Measurements from ENCODE around the gene POLR2H.

POLR2H gene

GRCh38 chr3:184375747-184376461 is 14.4 kb downstream of the POLR2H start:
- FAIRE-seq: no peak

- no peak for FAIRE-seq
These were observed 15.9 kb downstream of the POLR2H start for GRCh38 chr3:184377374-184377773.

GRCh38 chr3:184377882-184378445 is 16.5 kb downstream of the POLR2H start, which contains the start of gene THPO:
Gene THPO (minus strand): TSS chr3:184378207. CDS start chr3:184376259, 1,948 bp downstream.
- FAIRE-seq: no peak

- FAIRE-seq: no peak
These were observed 17.3 kb downstream of the POLR2H start for GRCh38 chr3:184378651-184379357.

- no peak for FAIRE-seq
These were observed 18.1 kb downstream of the POLR2H start, which contains the start of gene CHRD for GRCh38 chr3:184379358-184380184. Gene CHRD (plus strand): TSS chr3:184380054. CDS start chr3:184380319, 265 bp downstream.

- no peak for FAIRE-seq
These were observed 18.7 kb downstream of the POLR2H start for GRCh38 chr3:184380185-184380626.

GRCh38 chr3:184380627-184381260 is 19.2 kb downstream of the POLR2H start:
- FAIRE-seq: no peak

GRCh38 chr3:184381261-184382224 is 20.0 kb downstream of the POLR2H start:
- FAIRE-seq: no peak

GRCh38 chr3:184382326-184383032 is 21.0 kb downstream of the POLR2H start:
- no peak for FAIRE-seq

GRCh38 chr3:184383033-184383740 is 21.7 kb downstream of the POLR2H start:
- no peak for FAIRE-seq

GRCh38 chr3:184384342-184384741 is 22.8 kb downstream of the POLR2H start:
- FAIRE-seq: no peak

- FAIRE-seq: no peak
These were observed 23.4 kb downstream of the POLR2H start for GRCh38 chr3:184384856-184385422.

GRCh38 chr3:184386047-184386806 is 24.7 kb downstream of the POLR2H start:
- no peak for FAIRE-seq

GRCh38 chr3:184387174-184387714 is 25.7 kb downstream of the POLR2H start:
- FAIRE-seq: no peak

GRCh38 chr3:184388164-184388935 is 26.8 kb downstream of the POLR2H start:
- FAIRE-seq: no peak

GRCh38 chr3:184388936-184389230 is 27.4 kb downstream of the POLR2H start:
- no peak for FAIRE-seq

GRCh38 chr3:184389384-184389783 is 27.9 kb downstream of the POLR2H start:
- FAIRE-seq: no peak

All from TTC549 (cell line).